HepG2 (cell line): ENCODE measurements around the gene NINJ2. TPM values are rescaled to one million over a fixed set of nuclear protein-coding genes. Genes with fewer than 3 reads are reported as not detected.

ENCODE experiments used
- ATAC-seq: fragments of 200-7000 bp; cut with Tn5 transposase; 3 replicates; pipeline ENCODE4 v1.9.1; 2020; ENCODE audit warnings: mild to moderate bottlenecking, moderate library complexity
- BruUV-seq: library from RNA; stranded (reverse); fragments of 400-500 nt; replicated peaks from 2 replicates; lab custom pipeline; 2021; lab: Mats Ljungman, UMichigan
- CTCF ChIA-PET: fragments of 300-600 bp; formaldehyde crosslinking; extraction: SDS; loops from one replicate; lab custom pipeline; 2021; ENCODE audit warnings: low total read pairs, inconsistent platforms, low intra/inter-chr PET ratio; lab: Yijun Ruan, JAX
- POLR2A ChIA-PET: fragments of 350-600 bp; sonication (Branson Sonifier 250); formaldehyde crosslinking; loops from one replicate; lab custom pipeline; 2020; ENCODE audit warnings: antibody characterized with exemption, inconsistent platforms; lab: Yijun Ruan, JAX
- DNase-seq: peaks from one replicate; pipeline ENCODE4 v3.0.0-alpha.2; 2015; ENCODE audit warnings: low spot score
- FAIRE-seq: peaks from 3 replicates; lab custom pipeline; 2011; peaks lifted over from hg19 to GRCh38; lab: Jason Lieb, UNC
- H2AFZ ChIP-seq: one replicate; pipeline ENCODE4 v1.6.1; 2011; ENCODE audit warnings: low read length, inconsistent platforms
- H3K27ac ChIP-seq: fragments of 300-600 bp; 3 replicates; pipeline ENCODE4 v1.8.0; 2011; ENCODE audit warnings: mixed run types, mild to moderate bottlenecking, mixed read lengths, low read length, inconsistent platforms; ENCODE audit not compliant: insufficient read depth; ENCODE audit errors: extremely low read length
- H3K27me3 ChIP-seq, 2 experiments: fragments of 200-600 bp in 1 of 2; 2 replicates in 1 of 2; 3 replicates in 1 of 2; pipeline versions ENCODE4 v1.6.0 to v1.8.0; 2011; ENCODE audit warnings: low read length in 2 of 2, mild to moderate bottlenecking in 2 of 2, moderate library complexity in 2 of 2, inconsistent platforms in 1 of 2; ENCODE audit not compliant: insufficient read depth in 2 of 2, control insufficient read depth in 1 of 2
- H3K36me3 ChIP-seq, 2 experiments: fragments of 200-600 bp in 1 of 2; replicated peaks in 1 of 2; 2 replicates in 1 of 2; 3 replicates in 1 of 2; pipeline versions ENCODE4 v1.5.1 to v1.8.0; 2011; ENCODE audit warnings: low read length in 2 of 2, inconsistent platforms in 1 of 2; ENCODE audit not compliant: insufficient read depth in 2 of 2, control insufficient read depth in 1 of 2
- H3K4me1 ChIP-seq: 2 replicates; pipeline ENCODE4 v1.5.1; 2012; ENCODE audit warnings: low read length, inconsistent platforms; ENCODE audit not compliant: insufficient read depth
- H3K4me2 ChIP-seq: 2 replicates; pipeline ENCODE4 v1.6.0; 2011; ENCODE audit warnings: low read depth, low read length, inconsistent platforms
- H3K4me3 ChIP-seq, 3 experiments: fragments of 200-600 bp in 1 of 3; sonication (generic), shearing (Covaris generic) in 1 of 3; replicated peaks in 1 of 3; 2 replicates each; pipeline ENCODE4 v1.5.1; 2011 to 2016; ENCODE audit warnings: low read length in 3 of 3, inconsistent platforms in 2 of 3, low read depth in 2 of 3, mild to moderate bottlenecking in 2 of 3, control low read depth in 1 of 3, mixed read lengths in 1 of 3; ENCODE audit not compliant: insufficient read depth in 1 of 3
- H3K79me2 ChIP-seq: one replicate; pipeline ENCODE4 v1.6.1; 2011; ENCODE audit warnings: low read length, inconsistent platforms; ENCODE audit not compliant: insufficient read depth
- H3K9ac ChIP-seq: 2 replicates; pipeline ENCODE4 v1.6.0; 2011; ENCODE audit warnings: mild to moderate bottlenecking, low read depth, low read length, inconsistent platforms; ENCODE audit not compliant: insufficient read depth
- H3K9me3 ChIP-seq: 2 replicates; pipeline ENCODE4 v1.5.1; 2012; ENCODE audit warnings: mild to moderate bottlenecking, low read length
- H4K20me1 ChIP-seq: 2 replicates; pipeline ENCODE4 v1.6.0; 2011; ENCODE audit warnings: inconsistent platforms, mild to moderate bottlenecking, low read length, moderate library complexity; ENCODE audit not compliant: insufficient read depth
- AKNA ChIP-seq: sonication (generic); formaldehyde crosslinking; IDR thresholded peaks from 2 replicates; pipeline ENCODE4 v1.4.0; 2020; ENCODE audit warnings: missing genetic modification reagents, borderline replicate concordance
- ATM ChIP-seq: fragments of 450-650 bp; IDR thresholded peaks from 2 replicates; pipeline ENCODE4 v1.7.1; 2017; ENCODE audit warnings: mild to moderate bottlenecking, borderline replicate concordance
- GLI4 ChIP-seq: sonication (generic); formaldehyde crosslinking; IDR thresholded peaks from 2 replicates; pipeline ENCODE4 v1.5.1; 2020; ENCODE audit warnings: missing genetic modification reagents, mild to moderate bottlenecking, moderate library complexity, borderline replicate concordance
- HDAC2 ChIP-seq: sonication (generic); formaldehyde crosslinking; IDR thresholded peaks from 2 replicates; pipeline ENCODE4 v1.4.0; 2020; ENCODE audit warnings: missing genetic modification reagents
- MBNL3 ChIP-seq: fragments of 250-450 bp; sonication (Bioruptor Pico); conservative IDR thresholded peaks from 2 replicates; pipeline ENCODE4 v1.8.0; 2022; ENCODE audit warnings: mild to moderate bottlenecking, inconsistent platforms
- ZFP37 ChIP-seq: sonication (generic); formaldehyde crosslinking; IDR thresholded peaks from 2 replicates; pipeline ENCODE4 v1.4.0; 2020; ENCODE audit warnings: missing genetic modification reagents, borderline replicate concordance
- ZFY ChIP-seq: sonication (generic); formaldehyde crosslinking; IDR thresholded peaks from 2 replicates; pipeline ENCODE4 v1.4.0; 2020; ENCODE audit warnings: missing genetic modification reagents
- ZNF317 ChIP-seq: sonication (generic); formaldehyde crosslinking; IDR thresholded peaks from 2 replicates; pipeline ENCODE4 v1.5.0; 2020; ENCODE audit warnings: mild to moderate bottlenecking, missing genetic modification reagents
- ZNF550 ChIP-seq: sonication (generic); formaldehyde crosslinking; IDR thresholded peaks from 2 replicates; pipeline ENCODE4 v1.4.0; 2020; ENCODE audit warnings: mild to moderate bottlenecking, missing genetic modification reagents, borderline replicate concordance
- WGBS: methylation state at CpG from one replicate; pipeline ENCODE4 v1.1.6; 2017; ENCODE audit warnings: low lambda C conversion rate; 5-methylcytosine and 5-hydroxymethylcytosine counted together
- in situ Hi-C: cut with HindIII; loops from 2 replicates; pipeline ENCODE4 v1.10.0; 2017; ENCODE audit warnings: low pct_unique_long_range_greater_than_20kb; ENCODE audit not compliant: extremely low pct_ligation_motif_present
- intact Hi-C: fragments of 100-400 bp; cut with micrococcal nuclease; formaldehyde crosslinking; loops from one replicate; pipeline ENCODE4 v1.10.0; 2022; ENCODE audit not compliant: unreplicated experiment
- polyA plus RNA-seq, 8 experiments: library from polyadenylated mRNA; depleted of rRNA in 3 of 8; stranded (reverse) in 7 of 8; unstranded in 1 of 8; fragments of >200 nt; fragmentation: Illumina TruSeq in 4 of 8; extraction: Trizol in 4 of 8; gene quantifications; 2 replicates each; pipeline versions ENCODE4 v1.2.1 to v1.2.3, GENCODE V29; 2011 to 2016; ENCODE audit warnings: low read depth in 4 of 8, missing spikeins in 1 of 8, mixed read lengths in 1 of 8; ENCODE audit not compliant: insufficient read depth in 1 of 8
- total RNA-seq, 5 experiments: library from RNA; depleted of rRNA; stranded (reverse); fragments of >200 nt; fragmentation: Illumina TruSeq; extraction: Trizol; gene quantifications; 2 replicates each; pipeline ENCODE4 v1.2.3, GENCODE V29; 2016; ENCODE audit warnings: low read depth in 1 of 5
- TF ChIP-seq, protein P1 (sequence below): sonication (generic); formaldehyde crosslinking; IDR thresholded peaks from 2 replicates; pipeline ENCODE4 v1.4.0; 2020; ENCODE audit warnings: low read depth, mild to moderate bottlenecking, missing genetic modification reagents
- TF ChIP-seq, protein P2 (sequence below): sonication (generic); formaldehyde crosslinking; IDR thresholded peaks from 2 replicates; pipeline ENCODE4 v1.8.0; 2023; ENCODE audit warnings: mild to moderate bottlenecking, missing genetic modification reagents
- TF ChIP-seq, protein P3 (sequence below): sonication (generic); formaldehyde crosslinking; IDR thresholded peaks from 2 replicates; pipeline ENCODE4 v1.5.1; 2020; ENCODE audit warnings: mild to moderate bottlenecking, missing genetic modification reagents, moderate library complexity

Gene NINJ2
- total and polyA plus RNA-seq, 2 of the 13 experiments (the other 11 are each of a cell fraction or from before 2014, with no cell fraction given) = 0.62 to 3.8 TPM

- intact Hi-C loops (no loop called here), in situ Hi-C loops (no loop called here)
- ATAC-seq = no peak
- Histone ChIP-seq H3K27me3 (no peaks in the 10 kb centered on the region), H3K27ac (peak overlapping the region; percentile 88), H3K9me3 (no peaks in the 10 kb centered on the region), H3K4me2 (peak overlapping the region; percentile 52), H4K20me1 (no peaks in the 10 kb centered on the region), H3K4me1 (peaks cover 84% of the 10 kb centered on the region), H3K9ac (peak overlapping the region; percentile 51), H3K36me3 (no peaks in the 10 kb centered on the region), H3K4me3 (no peak overlapping the region), H3K79me2 (no peaks in the 10 kb centered on the region), H2AFZ (no peak overlapping the region)
- CTCF ChIA-PET = no interaction called here
- DNase-seq = no peak
- POLR2A ChIA-PET = interaction anchor here (1.1 to 2.1 kb wide), 4 partner anchors 10 to 165 kb away, joined by 4 to 23 read pairs (median 10); no protein-coding TSS in a partner anchor
- 90% methylated on average over 10 of the region's 16 CpGs for WGBS
- FAIRE-seq = no peak
- no TSS peak for BruUV-seq
- TF ChIP-seq, protein P1, sequence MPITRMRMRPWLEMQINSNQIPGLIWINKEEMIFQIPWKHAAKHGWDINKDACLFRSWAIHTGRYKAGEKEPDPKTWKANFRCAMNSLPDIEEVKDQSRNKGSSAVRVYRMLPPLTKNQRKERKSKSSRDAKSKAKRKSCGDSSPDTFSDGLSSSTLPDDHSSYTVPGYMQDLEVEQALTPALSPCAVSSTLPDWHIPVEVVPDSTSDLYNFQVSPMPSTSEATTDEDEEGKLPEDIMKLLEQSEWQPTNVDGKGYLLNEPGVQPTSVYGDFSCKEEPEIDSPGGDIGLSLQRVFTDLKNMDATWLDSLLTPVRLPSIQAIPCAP = no peak
- TF ChIP-seq ZFY (CRISPR knock-in tag) = peak; percentile 29
- no peak for TF ChIP-seq HDAC2 (CRISPR knock-in tag)
- TF ChIP-seq ZNF550 (CRISPR knock-in tag) = 0 out of 2 replicates have a peak, but pooled peaks have one; percentile 49
- no peak for TF ChIP-seq ATM
- TF ChIP-seq MBNL3 (CRISPR knock-in tag) = no peak
- TF ChIP-seq, protein P2, sequence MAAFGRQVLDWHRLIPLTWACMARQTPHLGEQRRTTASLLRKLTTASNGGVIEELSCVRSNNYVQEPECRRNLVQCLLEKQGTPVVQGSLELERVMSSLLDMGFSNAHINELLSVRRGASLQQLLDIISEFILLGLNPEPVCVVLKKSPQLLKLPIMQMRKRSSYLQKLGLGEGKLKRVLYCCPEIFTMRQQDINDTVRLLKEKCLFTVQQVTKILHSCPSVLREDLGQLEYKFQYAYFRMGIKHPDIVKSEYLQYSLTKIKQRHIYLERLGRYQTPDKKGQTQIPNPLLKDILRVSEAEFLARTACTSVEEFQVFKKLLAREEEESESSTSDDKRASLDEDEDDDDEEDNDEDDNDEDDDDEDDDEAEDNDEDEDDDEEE (CRISPR knock-in tag) = no peak
- no peak for TF ChIP-seq ZNF317 (CRISPR knock-in tag)
- TF ChIP-seq AKNA (CRISPR knock-in tag) = no peak
- no peak for TF ChIP-seq GLI4 (CRISPR knock-in tag)
- no peak for TF ChIP-seq ZFP37
- TF ChIP-seq, protein P3, sequence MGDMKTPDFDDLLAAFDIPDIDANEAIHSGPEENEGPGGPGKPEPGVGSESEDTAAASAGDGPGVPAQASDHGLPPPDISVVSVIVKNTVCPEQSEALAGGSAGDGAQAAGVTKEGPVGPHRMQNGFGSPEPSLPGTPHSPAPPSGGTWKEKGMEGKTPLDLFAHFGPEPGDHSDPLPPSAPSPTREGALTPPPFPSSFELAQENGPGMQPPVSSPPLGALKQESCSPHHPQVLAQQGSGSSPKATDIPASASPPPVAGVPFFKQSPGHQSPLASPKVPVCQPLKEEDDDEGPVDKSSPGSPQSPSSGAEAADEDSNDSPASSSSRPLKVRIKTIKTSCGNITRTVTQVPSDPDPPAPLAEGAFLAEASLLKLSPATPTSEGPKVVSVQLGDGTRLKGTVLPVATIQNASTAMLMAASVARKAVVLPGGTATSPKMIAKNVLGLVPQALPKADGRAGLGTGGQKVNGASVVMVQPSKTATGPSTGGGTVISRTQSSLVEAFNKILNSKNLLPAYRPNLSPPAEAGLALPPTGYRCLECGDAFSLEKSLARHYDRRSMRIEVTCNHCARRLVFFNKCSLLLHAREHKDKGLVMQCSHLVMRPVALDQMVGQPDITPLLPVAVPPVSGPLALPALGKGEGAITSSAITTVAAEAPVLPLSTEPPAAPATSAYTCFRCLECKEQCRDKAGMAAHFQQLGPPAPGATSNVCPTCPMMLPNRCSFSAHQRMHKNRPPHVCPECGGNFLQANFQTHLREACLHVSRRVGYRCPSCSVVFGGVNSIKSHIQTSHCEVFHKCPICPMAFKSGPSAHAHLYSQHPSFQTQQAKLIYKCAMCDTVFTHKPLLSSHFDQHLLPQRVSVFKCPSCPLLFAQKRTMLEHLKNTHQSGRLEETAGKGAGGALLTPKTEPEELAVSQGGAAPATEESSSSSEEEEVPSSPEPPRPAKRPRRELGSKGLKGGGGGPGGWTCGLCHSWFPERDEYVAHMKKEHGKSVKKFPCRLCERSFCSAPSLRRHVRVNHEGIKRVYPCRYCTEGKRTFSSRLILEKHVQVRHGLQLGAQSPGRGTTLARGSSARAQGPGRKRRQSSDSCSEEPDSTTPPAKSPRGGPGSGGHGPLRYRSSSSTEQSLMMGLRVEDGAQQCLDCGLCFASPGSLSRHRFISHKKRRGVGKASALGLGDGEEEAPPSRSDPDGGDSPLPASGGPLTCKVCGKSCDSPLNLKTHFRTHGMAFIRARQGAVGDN (CRISPR knock-in tag) = peak; percentile 47
Observed at GRCh38 chr12:586318-587071, 76.8 kb downstream of the NINJ2 start.
